Keratinocyte (primary cell): Measurements from ENCODE around the gene PSMD8. TPM values are rescaled to one million over a fixed set of nuclear protein-coding genes. Genes with fewer than 3 reads are reported as not detected.

Source experiments
- DNase-seq: peaks from one replicate; pipeline ENCODE4 v3.0.0-alpha.2; 2011; ENCODE audit warnings: low read depth, missing footprints, low spot score
- FAIRE-seq: peaks from 2 replicates; lab custom pipeline; 2011; peaks lifted over from hg19 to GRCh38; lab: Jason Lieb, UNC
- H2AFZ ChIP-seq: 2 replicates; pipeline ENCODE4 v1.6.0; 2012; ENCODE audit warnings: low read length, control low read depth, inconsistent platforms; ENCODE audit not compliant: control insufficient read depth
- H3K27ac ChIP-seq: 2 replicates; pipeline ENCODE4 v1.5.1; 2011; ENCODE audit warnings: low read length; ENCODE audit not compliant: control insufficient read depth, insufficient read depth
- H3K27me3 ChIP-seq: 3 replicates; pipeline ENCODE4 v1.6.0; 2011; ENCODE audit warnings: low read length; ENCODE audit not compliant: control insufficient read depth, insufficient read depth; ENCODE audit errors: extremely low read depth
- H3K36me3 ChIP-seq, 2 experiments: 2 replicates in 1 of 2; 3 replicates in 1 of 2; pipeline ENCODE4 v1.5.1; 2011; ENCODE audit warnings: low read length in 2 of 2, mild to moderate bottlenecking in 1 of 2; ENCODE audit not compliant: control insufficient read depth in 2 of 2, insufficient read depth in 2 of 2; ENCODE audit errors: extremely low read depth in 1 of 2
- H3K4me1 ChIP-seq: 3 replicates; pipeline ENCODE4 v1.5.1; 2011; ENCODE audit warnings: low read length; ENCODE audit not compliant: control insufficient read depth, insufficient read depth; ENCODE audit errors: extremely low read depth
- H3K4me2 ChIP-seq: 3 replicates; pipeline ENCODE4 v1.6.0; 2011; ENCODE audit warnings: low read depth, low read length; ENCODE audit not compliant: control insufficient read depth, insufficient read depth; ENCODE audit errors: extremely low read depth
- H3K4me3 ChIP-seq, 3 experiments: fragments of 200-600 bp in 1 of 3; sonication (generic) in 1 of 3; 2 replicates in 2 of 3; 3 replicates in 1 of 3; pipeline ENCODE4 v1.5.1; 2011 to 2016; ENCODE audit warnings: low read length in 3 of 3, mild to moderate bottlenecking in 3 of 3, control low read depth in 2 of 3, inconsistent platforms in 1 of 3, low read depth in 1 of 3, mixed read lengths in 1 of 3, mixed run types in 1 of 3, moderate library complexity in 1 of 3; ENCODE audit not compliant: control insufficient read depth in 2 of 3, insufficient read depth in 2 of 3; ENCODE audit errors: extremely low read depth in 1 of 3
- H3K79me2 ChIP-seq: 2 replicates; pipeline ENCODE4 v1.6.0; 2012; ENCODE audit warnings: low read length; ENCODE audit not compliant: control insufficient read depth, insufficient read depth
- H3K9ac ChIP-seq: 3 replicates; pipeline ENCODE4 v1.6.0; 2011; ENCODE audit warnings: low read length; ENCODE audit not compliant: control insufficient read depth, insufficient read depth; ENCODE audit errors: extremely low read depth
- H3K9me1 ChIP-seq: 3 replicates; pipeline ENCODE4 v1.6.0; 2011; ENCODE audit warnings: low read length; ENCODE audit not compliant: control insufficient read depth, insufficient read depth; ENCODE audit errors: extremely low read depth
- H3K9me3 ChIP-seq: 2 replicates; pipeline ENCODE4 v1.5.1; 2012; ENCODE audit warnings: low read depth, low read length; ENCODE audit not compliant: control insufficient read depth
- H4K20me1 ChIP-seq: 3 replicates; pipeline ENCODE4 v1.6.0; 2011; ENCODE audit warnings: low read length; ENCODE audit not compliant: control insufficient read depth, insufficient read depth; ENCODE audit errors: extremely low read depth
- CTCF ChIP-seq, 3 experiments: IDR thresholded peaks in 1 of 3; conservative IDR thresholded peaks in 1 of 3; optimal IDR thresholded peaks in 1 of 3; 2 replicates in 2 of 3; 3 replicates in 1 of 3; pipeline versions ENCODE3 to v1.5.1; 2011; ENCODE audit warnings: low read length in 3 of 3, mild to moderate bottlenecking in 3 of 3, moderate library complexity in 2 of 3, control low read depth in 1 of 3, inconsistent platforms in 1 of 3; ENCODE audit not compliant: insufficient read depth in 2 of 3; ENCODE audit errors: extremely low read depth in 1 of 3
- EZH2 ChIP-seq: IDR thresholded peaks from one replicate; pipeline ENCODE4 v1.6.1; 2012; ENCODE audit warnings: inconsistent platforms, mild to moderate bottlenecking, low read length, moderate library complexity
- dilution Hi-C: fragments of 300-500 bp; cut with MboI; formaldehyde crosslinking; loops from one replicate; pipeline ENCODE4 v1.7.0; 2020; ENCODE audit warnings: low sequenced_read_pairs; ENCODE audit not compliant: extremely low pct_ligation_motif_present
- polyA plus RNA-seq, 5 experiments: library from polyadenylated mRNA; depleted of rRNA in 3 of 5; stranded (reverse) in 3 of 5; stranded (forward) in 1 of 5; unstranded in 1 of 5; fragments of >200 nt; gene quantifications; 1 replicate in 1 of 5; 2 replicates in 3 of 5; 3 replicates in 1 of 5; pipeline versions ENCODE4 v1.2.1 to v1.2.3, GENCODE V29; 2011 to 2012; ENCODE audit warnings: missing spikeins in 2 of 5, low read depth in 1 of 5, low replicate concordance in 1 of 5

The PSMD8 gene
- polyA plus RNA-seq, 1 donor (not counting 4 experiments of a cell fraction or from before 2014, with no cell fraction given), result 346 TPM

GRCh38 chr19:38360351-38360750 lies 14.0 kb upstream of the PSMD8 start:
- Histone ChIP-seq H3K9me3 (no peaks in the 10 kb centered on the region), H3K27me3 (peaks cover 30% of the 10 kb centered on the region), H3K79me2 (no peaks in the 10 kb centered on the region), H3K9ac (no peak overlapping the region), H3K4me1 (peaks cover 6% of the 10 kb centered on the region), H3K4me3 (no peak overlapping the region), H2AFZ (no peak overlapping the region), H3K36me3 (no peaks in the 10 kb centered on the region), H3K27ac (no peak overlapping the region), H3K4me2 (no peak overlapping the region), H3K9me1 (no peaks in the 10 kb centered on the region), H4K20me1 (no peaks in the 10 kb centered on the region)
- no peak for DNase-seq
- FAIRE-seq, result no peak
- TF ChIP-seq CTCF (optimal IDR thresholded peaks at IDR 0.05 in 1 of 3, IDR thresholded peaks at IDR 0.05 in 1 of 3, conservative IDR thresholded peaks at IDR 0.05 in 1 of 3; ENCODE audit: extremely low read depth in 1 of 3, insufficient read depth in 2 of 3, low read length in 3 of 3), result no peak
- TF ChIP-seq EZH2, result no peak
- dilution Hi-C loops, result no loop called here

GRCh38 chr19:38360839-38361631 lies 13.3 kb upstream of the PSMD8 start:
- Histone ChIP-seq H3K36me3 (no peaks in the 10 kb centered on the region), H3K79me2 (no peaks in the 10 kb centered on the region), H4K20me1 (no peaks in the 10 kb centered on the region), H3K27ac (no peak overlapping the region), H3K4me3 (peak overlapping the region; percentile 40 to 64 (median 54)), H3K4me2 (peak overlapping the region; percentile 72), H2AFZ (peak overlapping the region; percentile 86), H3K9ac (no peak overlapping the region), H3K9me3 (no peaks in the 10 kb centered on the region), H3K9me1 (no peaks in the 10 kb centered on the region), H3K27me3 (peaks cover 30% of the 10 kb centered on the region), H3K4me1 (peaks cover 6% of the 10 kb centered on the region)
- DNase-seq (no peak), FAIRE-seq (no peak)
- no peak for TF ChIP-seq CTCF (optimal IDR thresholded peaks at IDR 0.05 in 1 of 3, IDR thresholded peaks at IDR 0.05 in 1 of 3, conservative IDR thresholded peaks at IDR 0.05 in 1 of 3; ENCODE audit: extremely low read depth in 1 of 3, insufficient read depth in 2 of 3, low read length in 3 of 3)
- dilution Hi-C loops, result no loop called here
